Body of pancreas (tissue), 4 donors: ENCODE data around the gene NAGPA. TPM values are rescaled to one million over a fixed set of nuclear protein-coding genes. Genes with fewer than 3 reads are reported as not detected.
A peak's percentile ranks its signal among the peaks of the same experiment; 100 is the strongest.

Experiments
- ATAC-seq: fragments of 150-250 bp; one replicate; pipeline ENCODE4 v1.9.1; 2016
- DNase-seq, 4 donors: peaks; one replicate each; pipeline ENCODE4 v3.0.0-alpha.2; 2019
- H3K27ac ChIP-seq, 4 donors: fragments of 200-600 bp; sonication (generic); 1 replicate in 3 of 4; 2 replicates in 1 of 4; pipeline versions ENCODE4 v1.5.1 to v1.6.1; 2016 to 2019; ENCODE audit warnings: mild to moderate bottlenecking in 1 of 4, mixed read lengths in 1 of 4, moderate library complexity in 1 of 4
- H3K27me3 ChIP-seq, 2 donors: fragments of 200-600 bp; sonication (generic); one replicate each; pipeline ENCODE4 v1.6.0; 2016; ENCODE audit warnings: mild to moderate bottlenecking in 1 of 2
- H3K36me3 ChIP-seq, 2 donors: fragments of 200-600 bp; sonication (generic); replicated peaks in 1 of 2; 2 replicates each; pipeline ENCODE4 v1.5.1; 2016; ENCODE audit warnings: low read depth in 2 of 2; ENCODE audit not compliant: insufficient read depth in 1 of 2
- H3K4me1 ChIP-seq: fragments of 200-600 bp; sonication (generic); one replicate; pipeline ENCODE4 v1.6.0; 2016
- H3K4me3 ChIP-seq, 2 donors: fragments of 200-600 bp; sonication (generic); 1 replicate in 1 of 2; 2 replicates in 1 of 2; pipeline ENCODE4 v1.5.1; 2016 to 2019
- H3K9me3 ChIP-seq, 3 donors: fragments of 200-600 bp; sonication (generic); 1 replicate in 2 of 3; 2 replicates in 1 of 3; pipeline ENCODE4 v1.5.1; 2016
- POLR2A ChIP-seq, 3 donors: fragments of 450-650 bp; IDR thresholded peaks; one replicate each; pipeline ENCODE4 v1.6.1; 2016; ENCODE audit warnings: antibody characterized with exemption in 3 of 3, mild to moderate bottlenecking in 2 of 3
- WGBS, 2 donors: methylation state at CpG; one replicate each; pipeline ENCODE4 v1.1.5; 2017; 5-methylcytosine and 5-hydroxymethylcytosine counted together
- intact Hi-C: fragments of 100-400 bp; cut with DNase I; formaldehyde crosslinking; loops from one replicate; pipeline ENCODE4 v1.15.1; 2023
- total RNA-seq, 2 donors: library from RNA; depleted of rRNA; stranded (reverse); fragments of >200 nt; gene quantifications; one replicate each; pipeline ENCODE4 v1.1.0, GENCODE V29; 2016
- TF ChIP-seq, protein P1 (sequence below), 7 experiments: fragments of 450-650 bp in 4 of 7; fragments of 200-600 bp in 3 of 7; sonication (generic) in 3 of 7; IDR thresholded peaks; one replicate each; pipeline ENCODE4 v1.5.1; 2016 to 2019; ENCODE audit warnings: antibody characterized with exemption in 7 of 7

The NAGPA gene
- total RNA-seq, 2 donors from 2014 or later, result 7.9 to 24.6 TPM

DNA sequence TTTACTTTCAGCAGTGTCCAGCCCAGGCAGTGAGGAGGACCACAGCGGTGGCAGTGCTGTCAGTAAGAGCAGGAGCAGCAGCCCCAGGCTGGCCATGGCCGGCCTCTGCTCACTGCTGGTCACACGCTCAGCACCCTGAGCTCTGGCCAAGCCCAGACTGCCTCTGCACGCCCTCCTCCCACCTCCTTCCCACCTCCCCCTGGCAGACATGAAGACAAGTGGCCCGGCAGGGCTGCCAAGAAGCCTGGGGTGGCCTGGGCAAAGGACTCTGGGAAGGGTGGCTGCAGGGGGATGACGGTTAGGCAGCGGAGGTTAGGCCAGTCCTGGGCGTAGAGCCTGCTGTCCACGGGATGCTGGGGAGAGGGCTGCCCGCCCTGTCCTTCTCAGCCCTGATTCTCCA lies 32.1 kb upstream of the NAGPA start, which contains the start of gene C16orf89:
TSS of gene C16orf89 (minus strand) at position 144 of the 400 bp plus-strand sequence. CDS start at position 96, 48 bp downstream.
- Histone ChIP-seq H3K4me1 (no peaks in the 10 kb centered on the region), H3K4me3 (no peak within 1 kb of the TSS), H3K27ac (no peak within 1 kb of the TSS), H3K36me3 (no peaks in the 10 kb centered on the region), H3K27me3 (no peaks in the 10 kb centered on the region), H3K9me3 (no peaks in the 10 kb centered on the region)
- 68 to 89% methylated on average over 4 to 10 of the region's 10 CpGs for WGBS, 2 donors
- TF ChIP-seq POLR2A (IDR thresholded peaks at IDR 0.05), result no peak
- TF ChIP-seq, protein P1, sequence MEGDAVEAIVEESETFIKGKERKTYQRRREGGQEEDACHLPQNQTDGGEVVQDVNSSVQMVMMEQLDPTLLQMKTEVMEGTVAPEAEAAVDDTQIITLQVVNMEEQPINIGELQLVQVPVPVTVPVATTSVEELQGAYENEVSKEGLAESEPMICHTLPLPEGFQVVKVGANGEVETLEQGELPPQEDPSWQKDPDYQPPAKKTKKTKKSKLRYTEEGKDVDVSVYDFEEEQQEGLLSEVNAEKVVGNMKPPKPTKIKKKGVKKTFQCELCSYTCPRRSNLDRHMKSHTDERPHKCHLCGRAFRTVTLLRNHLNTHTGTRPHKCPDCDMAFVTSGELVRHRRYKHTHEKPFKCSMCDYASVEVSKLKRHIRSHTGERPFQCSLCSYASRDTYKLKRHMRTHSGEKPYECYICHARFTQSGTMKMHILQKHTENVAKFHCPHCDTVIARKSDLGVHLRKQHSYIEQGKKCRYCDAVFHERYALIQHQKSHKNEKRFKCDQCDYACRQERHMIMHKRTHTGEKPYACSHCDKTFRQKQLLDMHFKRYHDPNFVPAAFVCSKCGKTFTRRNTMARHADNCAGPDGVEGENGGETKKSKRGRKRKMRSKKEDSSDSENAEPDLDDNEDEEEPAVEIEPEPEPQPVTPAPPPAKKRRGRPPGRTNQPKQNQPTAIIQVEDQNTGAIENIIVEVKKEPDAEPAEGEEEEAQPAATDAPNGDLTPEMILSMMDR (IDR thresholded peaks at IDR 0.05), result no peak
- DNase-seq (peak in 1 of 4 donors; percentile 50), ATAC-seq (no peak)
- intact Hi-C loops, result no loop called here

DNA sequence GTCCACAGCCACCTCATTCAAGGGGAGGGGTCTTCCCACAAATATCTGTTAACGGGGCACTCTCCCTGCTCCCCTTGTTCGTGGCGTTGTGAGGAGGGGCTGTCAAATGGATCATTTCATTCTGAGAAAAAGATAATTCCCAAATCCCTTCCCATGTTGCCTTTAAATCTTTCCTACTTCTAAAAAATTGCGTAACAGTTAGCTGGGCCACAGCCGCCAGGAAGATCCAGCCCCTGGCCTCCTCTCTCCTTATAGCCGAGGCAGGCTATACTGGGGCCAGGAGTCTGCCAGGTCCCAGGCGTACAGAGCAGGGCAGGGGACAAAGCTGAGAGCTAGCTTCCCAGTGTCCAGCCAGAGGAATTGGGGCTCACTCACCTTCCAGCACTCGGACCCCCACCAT lies 31.6 kb upstream of the NAGPA start:
- no peak overlapping the region for H3K27ac ChIP-seq
- H3K4me1 ChIP-seq, result no peaks in the 10 kb centered on the region
- no peaks in the 10 kb centered on the region for H3K36me3 ChIP-seq
- ATAC-seq (no peak), DNase-seq (no peak)
- H3K4me3 ChIP-seq, result no peak overlapping the region
- H3K27me3 ChIP-seq, result no peaks in the 10 kb centered on the region
- 53 to 59% methylated on average over 8 of the region's 8 CpGs for WGBS, 2 donors
- TF ChIP-seq, protein P1 (IDR thresholded peaks at IDR 0.05), result no peak
- no peak for TF ChIP-seq POLR2A (IDR thresholded peaks at IDR 0.05)
- no peaks in the 10 kb centered on the region for H3K9me3 ChIP-seq
- intact Hi-C loops, result no loop called here

DNA sequence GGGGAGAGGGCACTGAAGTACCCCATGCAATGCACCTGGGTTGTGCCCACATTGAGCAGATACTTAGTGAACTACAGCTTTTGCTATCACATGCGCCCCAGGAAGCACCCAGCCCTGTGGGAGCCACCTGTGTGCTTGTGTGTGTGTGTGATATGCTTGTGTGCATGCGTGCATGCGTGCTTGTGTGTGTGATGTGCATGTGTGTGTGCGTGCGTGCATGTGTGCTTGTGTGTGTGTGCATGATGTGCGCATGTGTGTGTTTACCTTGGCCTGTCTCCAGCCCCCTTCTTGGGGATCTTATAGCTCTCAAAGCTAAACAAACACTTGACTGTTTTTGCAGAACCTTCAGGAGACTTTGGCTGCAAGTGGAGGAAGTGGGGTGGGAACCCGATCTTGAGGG lies 31.2 kb upstream of the NAGPA start:
- DNase-seq (peak in 2 of 4 donors; percentile 46 to 63), ATAC-seq (no peak)
- WGBS, 2 donors, result 23 to 45% methylated on average over 2 to 7 of the region's 7 CpGs
- Histone ChIP-seq H3K27ac (no peak overlapping the region), H3K4me3 (no peak overlapping the region), H3K9me3 (no peaks in the 10 kb centered on the region), H3K4me1 (no peaks in the 10 kb centered on the region), H3K36me3 (no peaks in the 10 kb centered on the region), H3K27me3 (no peaks in the 10 kb centered on the region)
- TF ChIP-seq POLR2A (IDR thresholded peaks at IDR 0.05), result no peak
- TF ChIP-seq, protein P1 (IDR thresholded peaks at IDR 0.05), result no peak
- intact Hi-C loops, result no loop called here

DNA sequence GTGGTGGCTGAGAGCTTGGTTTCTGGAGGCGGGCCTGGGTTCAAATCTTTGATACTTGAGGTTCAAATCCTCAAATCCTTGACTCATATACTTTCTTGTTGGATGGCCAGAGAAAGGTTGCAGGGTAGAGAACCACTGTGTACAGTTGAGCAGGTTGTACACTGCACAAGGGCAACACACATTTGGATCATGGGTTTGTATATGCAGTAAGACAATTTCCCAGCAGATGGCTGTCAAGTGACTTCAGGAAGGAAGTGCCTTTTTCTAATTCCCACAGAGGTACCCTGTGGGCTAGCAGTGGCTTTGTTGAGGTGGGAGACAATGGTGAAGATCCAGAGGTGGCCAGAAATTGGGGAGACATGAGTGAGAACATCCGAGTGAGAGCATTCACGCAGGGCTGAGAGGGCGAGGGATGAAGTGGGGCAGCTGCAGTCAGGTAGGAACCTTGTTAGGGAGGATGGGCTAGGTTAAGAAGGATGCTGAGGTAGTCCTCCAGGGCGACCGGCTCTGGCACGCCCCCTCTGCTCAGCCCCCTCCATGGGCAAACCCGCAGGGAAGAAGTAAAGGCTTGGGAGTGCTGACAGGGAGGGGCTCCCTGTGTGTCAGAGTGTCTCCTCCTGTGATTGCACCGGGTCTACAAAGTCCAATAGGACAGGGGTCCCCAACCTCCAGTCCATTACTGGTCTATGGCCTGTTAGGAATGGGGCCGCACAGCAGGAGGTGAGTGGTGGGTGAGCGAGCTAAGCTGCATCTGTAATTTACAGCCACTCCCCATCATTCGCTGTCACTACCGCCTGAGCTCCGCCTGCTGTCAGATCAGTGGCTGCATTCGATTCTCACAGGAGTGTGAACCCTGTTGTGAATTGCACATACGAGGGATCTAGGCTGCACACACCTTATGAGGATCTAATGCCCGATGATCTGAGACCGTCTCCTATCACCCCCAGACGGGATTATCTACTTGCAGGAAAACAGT lies 29.3 kb upstream of the NAGPA start:
- Histone ChIP-seq H3K27me3 (no peaks in the 10 kb centered on the region), H3K36me3 (no peaks in the 10 kb centered on the region), H3K27ac (no peak overlapping the region), H3K4me1 (no peaks in the 10 kb centered on the region), H3K9me3 (no peaks in the 10 kb centered on the region), H3K4me3 (no peak overlapping the region)
- ATAC-seq (no peak), DNase-seq (no peak)
- 77 to 79% methylated on average over 16 to 19 of the region's 19 CpGs for WGBS, 2 donors
- TF ChIP-seq POLR2A (IDR thresholded peaks at IDR 0.05), result no peak
- TF ChIP-seq, protein P1 (IDR thresholded peaks at IDR 0.05), result no peak
- intact Hi-C loops, result no loop called here
